Hepatic stellate cell (primary cell): Measurements from ENCODE around the gene EIF4ENIF1.
"Not testable (repeated sequence)": the region's sequence is repeated elsewhere in the genome, so short reads cannot be mapped to it uniquely, and the experiment has no call there.

Source experiments
- DNase-seq: peaks from one replicate; pipeline ENCODE4 v3.0.0; 2011; ENCODE audit warnings: low spot score

Gene EIF4ENIF1

GRCh38 chr22:31489632-31490495 lies at the start of gene EIF4ENIF1:
Gene EIF4ENIF1 (minus strand): TSS chr22:31489842. CDS start chr22:31488718, 1,124 bp downstream.
- peak; percentile 90 for DNase-seq

- no peak for DNase-seq
Measured at GRCh38 chr22:31538815-31539214, 49.2 kb upstream of the EIF4ENIF1 start.

GRCh38 chr22:31537019-31537535 lies 47.4 kb upstream of the EIF4ENIF1 start:
- no peak for DNase-seq

- no peak for DNase-seq
Measured at GRCh38 chr22:31533374-31533773, 43.7 kb upstream of the EIF4ENIF1 start.

GRCh38 chr22:31532060-31532459 lies 42.4 kb upstream of the EIF4ENIF1 start:
- peak; percentile 13 for DNase-seq

- peak; percentile 24 for DNase-seq
Measured at GRCh38 chr22:31530823-31531195, 41.2 kb upstream of the EIF4ENIF1 start.

GRCh38 chr22:31526270-31526669 lies 36.6 kb upstream of the EIF4ENIF1 start:
- DNase-seq = no peak

- not testable (repeated sequence) for DNase-seq
Measured at GRCh38 chr22:31524132-31524531, 34.5 kb upstream of the EIF4ENIF1 start.

GRCh38 chr22:31520051-31520450 lies 30.4 kb upstream of the EIF4ENIF1 start:
- no peak for DNase-seq

GRCh38 chr22:31509061-31509762 lies 19.6 kb upstream of the EIF4ENIF1 start:
- DNase-seq = no peak

- DNase-seq = no peak
Measured at GRCh38 chr22:31508536-31508935, 18.9 kb upstream of the EIF4ENIF1 start.

- not testable (repeated sequence) for DNase-seq
Measured at GRCh38 chr22:31507517-31507916, 17.9 kb upstream of the EIF4ENIF1 start.

GRCh38 chr22:31504282-31504681 lies 14.6 kb upstream of the EIF4ENIF1 start:
- peak; percentile 29 for DNase-seq

- no peak for DNase-seq
Measured at GRCh38 chr22:31503211-31503964, 13.7 kb upstream of the EIF4ENIF1 start.

- no peak for DNase-seq
Measured at GRCh38 chr22:31501738-31502137, 12.1 kb upstream of the EIF4ENIF1 start.

- no peak for DNase-seq
Measured at GRCh38 chr22:31497148-31497938, 7.7 kb upstream of the EIF4ENIF1 start.

GRCh38 chr22:31496735-31497146 lies 7.1 kb upstream of the EIF4ENIF1 start:
- DNase-seq = peak; percentile 18

- DNase-seq = peak; percentile 95
Measured at GRCh38 chr22:31496007-31496734, 6.5 kb upstream of the EIF4ENIF1 start, which contains the start of gene SFI1. Gene SFI1 (plus strand): TSS chr22:31496536. CDS start chr22:31508285, 11,749 bp downstream.

- DNase-seq = no peak
Measured at GRCh38 chr22:31495343-31495742, 5.7 kb upstream of the EIF4ENIF1 start.

GRCh38 chr22:31493355-31493754 lies 3.7 kb upstream of the EIF4ENIF1 start:
- DNase-seq = not testable (repeated sequence)

GRCh38 chr22:31492151-31492550 lies 2.5 kb upstream of the EIF4ENIF1 start:
- no peak for DNase-seq
